HFF-Myc (cell line): ENCODE results near the gene TMEM144.

ENCODE experiments used
- DNase-seq: peaks from one replicate; pipeline ENCODE4 v3.0.0-alpha.2; 2011; ENCODE audit warnings: low read depth; ENCODE audit errors: extremely low read depth
- H3K4me3 ChIP-seq: replicated peaks from 2 replicates; pipeline ENCODE4 v1.5.1; 2011; ENCODE audit warnings: low read depth, mild to moderate bottlenecking, control low read depth, low read length
- TF ChIP-seq, protein P1 (sequence below): IDR thresholded peaks from 2 replicates; pipeline ENCODE4 v1.5.1; 2012; ENCODE audit warnings: mild to moderate bottlenecking, low read depth, low read length, control low read depth; ENCODE audit errors: missing control alignments

The TMEM144 gene

DNA sequence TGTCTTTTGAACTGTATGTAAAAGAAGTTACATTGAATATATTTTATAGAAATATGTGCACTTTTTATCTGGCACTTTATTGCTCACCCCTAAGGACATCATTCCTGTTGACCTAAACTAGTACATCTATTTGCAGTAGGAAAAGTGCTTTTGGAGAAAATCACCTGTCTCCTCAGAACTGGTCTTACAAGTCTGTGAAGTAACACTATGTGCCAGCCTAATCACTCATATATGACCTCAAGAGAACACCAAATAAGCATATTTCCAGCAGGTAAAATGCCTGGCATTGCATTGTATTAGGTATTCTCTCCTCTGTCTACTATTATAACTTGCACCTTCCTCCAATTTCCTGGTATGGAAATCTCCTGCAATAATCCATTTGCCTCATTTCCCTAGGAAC, 33.5 kb upstream of the TMEM144 start:
- H3K4me3 ChIP-seq = no peak overlapping the region
- no peak for DNase-seq
- TF ChIP-seq, protein P1, sequence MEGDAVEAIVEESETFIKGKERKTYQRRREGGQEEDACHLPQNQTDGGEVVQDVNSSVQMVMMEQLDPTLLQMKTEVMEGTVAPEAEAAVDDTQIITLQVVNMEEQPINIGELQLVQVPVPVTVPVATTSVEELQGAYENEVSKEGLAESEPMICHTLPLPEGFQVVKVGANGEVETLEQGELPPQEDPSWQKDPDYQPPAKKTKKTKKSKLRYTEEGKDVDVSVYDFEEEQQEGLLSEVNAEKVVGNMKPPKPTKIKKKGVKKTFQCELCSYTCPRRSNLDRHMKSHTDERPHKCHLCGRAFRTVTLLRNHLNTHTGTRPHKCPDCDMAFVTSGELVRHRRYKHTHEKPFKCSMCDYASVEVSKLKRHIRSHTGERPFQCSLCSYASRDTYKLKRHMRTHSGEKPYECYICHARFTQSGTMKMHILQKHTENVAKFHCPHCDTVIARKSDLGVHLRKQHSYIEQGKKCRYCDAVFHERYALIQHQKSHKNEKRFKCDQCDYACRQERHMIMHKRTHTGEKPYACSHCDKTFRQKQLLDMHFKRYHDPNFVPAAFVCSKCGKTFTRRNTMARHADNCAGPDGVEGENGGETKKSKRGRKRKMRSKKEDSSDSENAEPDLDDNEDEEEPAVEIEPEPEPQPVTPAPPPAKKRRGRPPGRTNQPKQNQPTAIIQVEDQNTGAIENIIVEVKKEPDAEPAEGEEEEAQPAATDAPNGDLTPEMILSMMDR = no peak

- TF ChIP-seq, protein P1 = no peak
- H3K4me3 ChIP-seq = no peak overlapping the region
- DNase-seq = no peak
These were observed 30.8 kb upstream of the TMEM144 start for GRCh38 chr4:158179465-158179864.

DNA sequence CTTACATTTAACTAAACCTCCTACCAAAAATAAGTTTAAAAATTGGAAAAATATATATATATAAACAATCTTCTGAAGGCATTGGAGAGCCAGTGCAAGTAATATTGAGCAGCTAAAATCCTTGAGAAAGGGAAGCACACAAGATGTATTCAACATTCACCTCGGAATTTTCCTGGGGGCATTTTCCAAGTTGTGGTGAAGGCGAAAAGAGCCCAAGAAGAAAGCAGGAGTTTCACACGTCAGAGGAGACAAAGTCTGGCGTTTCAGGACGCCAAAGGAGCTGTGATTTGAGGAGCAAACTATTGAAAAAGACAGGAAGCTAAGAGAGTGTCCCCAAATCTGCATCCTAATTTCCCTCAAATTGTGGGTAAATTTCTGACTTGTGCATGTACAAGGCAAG, 28.4 kb upstream of the TMEM144 start:
- no peak for DNase-seq
- H3K4me3 ChIP-seq = no peak overlapping the region
- TF ChIP-seq, protein P1 = no peak

DNA sequence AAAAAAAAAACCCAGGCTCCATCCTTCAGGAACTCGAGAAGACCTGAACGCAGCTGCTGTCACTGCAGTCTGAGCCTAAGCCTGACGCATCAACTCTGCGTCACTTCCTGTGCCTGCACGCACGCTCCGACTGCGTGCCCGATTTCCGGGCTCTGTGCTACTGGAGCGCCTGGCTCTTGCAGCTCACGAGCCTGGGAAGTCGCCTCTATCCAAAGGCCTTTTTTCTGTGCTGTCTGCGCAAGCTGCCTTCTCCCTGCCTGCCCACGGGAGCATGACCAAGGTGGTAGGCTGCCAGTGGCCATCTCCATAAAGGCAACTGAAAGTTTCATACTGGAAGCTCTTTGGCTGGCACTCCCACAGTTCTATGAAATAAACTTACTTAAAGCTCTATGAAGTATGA, 27.6 kb upstream of the TMEM144 start:
- TF ChIP-seq, protein P1 = no peak
- H3K4me3 ChIP-seq = no peak overlapping the region
- DNase-seq = no peak

- TF ChIP-seq, protein P1 = no peak
- DNase-seq = no peak
- no peak overlapping the region for H3K4me3 ChIP-seq
These were observed 23.5 kb upstream of the TMEM144 start for GRCh38 chr4:158186815-158187214.

DNA sequence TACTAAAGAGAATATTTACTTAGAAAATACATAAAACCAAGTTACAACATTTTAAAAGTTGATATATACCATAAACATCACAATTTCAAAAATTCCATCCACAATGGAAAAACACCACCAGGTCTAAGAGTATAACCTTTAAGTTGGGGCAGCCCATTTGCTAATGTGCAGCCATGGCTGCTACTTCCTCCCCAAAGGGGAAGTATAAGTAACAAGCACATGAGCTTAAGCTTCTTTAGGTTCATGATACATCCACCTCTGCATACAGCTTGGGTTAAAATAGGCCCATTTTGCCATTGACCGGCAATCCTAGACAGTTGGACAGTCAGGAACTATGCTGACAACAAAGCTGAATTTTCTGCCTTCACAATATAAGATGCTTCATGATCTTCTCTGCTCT, 20.9 kb upstream of the TMEM144 start:
- no peak for DNase-seq
- TF ChIP-seq, protein P1 = no peak
- no peak overlapping the region for H3K4me3 ChIP-seq

- TF ChIP-seq, protein P1 = no peak
- H3K4me3 ChIP-seq = no peak overlapping the region
- DNase-seq = no peak
These were observed 19.6 kb upstream of the TMEM144 start for GRCh38 chr4:158190718-158191117.
